AG09309 (cell line): ENCODE measurements around the gene CCNA2.

ENCODE experiments used
- DNase-seq: peaks from one replicate; pipeline ENCODE4 v3.0.0-alpha.2; 2010; ENCODE audit warnings: low read depth
- H3K4me3 ChIP-seq: 2 replicates; pipeline ENCODE4 v1.5.1; 2011; ENCODE audit warnings: mild to moderate bottlenecking, low read depth, low read length, moderate library complexity; ENCODE audit not compliant: control insufficient read depth
- CTCF ChIP-seq: IDR thresholded peaks from 2 replicates; pipeline ENCODE4 v1.5.1; 2011; ENCODE audit warnings: mild to moderate bottlenecking, low read depth, low read length, inconsistent platforms; ENCODE audit not compliant: insufficient read depth, control insufficient read depth; ENCODE audit errors: missing control alignments

The CCNA2 gene

GRCh38 chr4:121784975-121785374, 38.7 kb downstream of the CCNA2 start:
- no peak overlapping the region for H3K4me3 ChIP-seq
- no peak for TF ChIP-seq CTCF
- peak; percentile 92 for DNase-seq

GRCh38 chr4:121784401-121784800, 39.3 kb downstream of the CCNA2 start:
- no peak overlapping the region for H3K4me3 ChIP-seq
- no peak for TF ChIP-seq CTCF
- DNase-seq = no peak

- no peak overlapping the region for H3K4me3 ChIP-seq
- DNase-seq = no peak
- TF ChIP-seq CTCF = no peak
Measured at GRCh38 chr4:121783210-121783609, 40.5 kb downstream of the CCNA2 start.

- no peak for DNase-seq
- H3K4me3 ChIP-seq = no peak overlapping the region
- TF ChIP-seq CTCF = no peak
Measured at GRCh38 chr4:121778991-121779628, 44.6 kb downstream of the CCNA2 start.

GRCh38 chr4:121777625-121778024, 46.1 kb downstream of the CCNA2 start:
- H3K4me3 ChIP-seq = no peak overlapping the region
- DNase-seq = no peak
- no peak for TF ChIP-seq CTCF

GRCh38 chr4:121776610-121777401, 46.9 kb downstream of the CCNA2 start:
- H3K4me3 ChIP-seq = no peak overlapping the region
- TF ChIP-seq CTCF = no peak
- DNase-seq = no peak
